HG03066 (cell line): ENCODE data around the gene PRSS21.

Experiments
- ATAC-seq: cut with Tn5 transposase; IDR thresholded peaks from one replicate; pipeline ENCODE4 v1.9.1; 2021; ENCODE audit warnings: low read depth; ENCODE audit not compliant: unreplicated experiment

The PRSS21 gene, protein sequence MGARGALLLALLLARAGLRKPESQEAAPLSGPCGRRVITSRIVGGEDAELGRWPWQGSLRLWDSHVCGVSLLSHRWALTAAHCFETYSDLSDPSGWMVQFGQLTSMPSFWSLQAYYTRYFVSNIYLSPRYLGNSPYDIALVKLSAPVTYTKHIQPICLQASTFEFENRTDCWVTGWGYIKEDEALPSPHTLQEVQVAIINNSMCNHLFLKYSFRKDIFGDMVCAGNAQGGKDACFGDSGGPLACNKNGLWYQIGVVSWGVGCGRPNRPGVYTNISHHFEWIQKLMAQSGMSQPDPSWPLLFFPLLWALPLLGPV

GRCh38 chr16:2816751-2817339, at the start of gene PRSS21:
TSS of gene PRSS21 (plus strand) at chr16:2817237. CDS start at chr16:2817269, 32 bp downstream.
- ATAC-seq = no peak

DNA sequence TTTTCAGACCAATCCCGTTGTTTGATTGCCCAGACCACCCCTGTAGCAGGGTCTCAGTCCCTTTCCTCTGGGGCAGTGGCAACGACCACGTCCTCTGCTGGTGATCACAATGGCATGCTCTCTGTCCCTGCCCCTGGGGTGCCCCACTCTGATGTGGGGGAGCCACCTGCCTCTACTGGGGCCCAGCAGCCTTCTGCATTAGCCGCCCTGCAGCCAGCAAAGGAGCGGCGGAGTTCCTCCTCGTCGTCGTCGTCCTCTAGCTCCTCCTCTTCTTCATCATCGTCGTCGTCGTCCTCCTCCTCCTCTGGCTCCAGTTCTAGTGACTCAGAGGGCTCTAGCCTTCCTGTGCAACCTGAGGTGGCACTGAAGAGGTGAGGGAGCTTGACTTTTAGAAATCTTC, 49.1 kb upstream of the PRSS21 start:
- no peak for ATAC-seq

GRCh38 chr16:2768403-2769089, 48.5 kb upstream of the PRSS21 start:
- no peak for ATAC-seq

- no peak for ATAC-seq
These were observed 47.9 kb upstream of the PRSS21 start for GRCh38 chr16:2769100-2769529.

DNA sequence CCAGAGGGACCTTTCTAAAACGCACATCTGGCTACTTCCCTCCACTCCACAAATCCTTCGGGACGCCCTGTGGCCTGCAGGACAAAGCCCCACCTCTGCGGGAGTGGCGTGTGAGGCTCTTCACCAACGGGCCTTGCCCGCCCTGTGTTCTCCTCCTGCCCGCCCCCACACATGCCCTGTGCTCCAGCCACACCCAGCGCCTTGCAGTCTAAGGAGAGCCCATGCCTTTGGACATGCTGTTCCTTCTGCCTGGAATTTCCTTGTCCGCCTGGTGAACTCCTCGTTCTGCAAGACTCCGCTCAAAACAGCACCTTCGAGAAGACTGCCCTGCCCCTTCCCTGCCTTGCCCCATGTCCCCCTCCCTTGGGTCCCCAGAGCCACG, 47.4 kb upstream of the PRSS21 start:
- no peak for ATAC-seq

DNA sequence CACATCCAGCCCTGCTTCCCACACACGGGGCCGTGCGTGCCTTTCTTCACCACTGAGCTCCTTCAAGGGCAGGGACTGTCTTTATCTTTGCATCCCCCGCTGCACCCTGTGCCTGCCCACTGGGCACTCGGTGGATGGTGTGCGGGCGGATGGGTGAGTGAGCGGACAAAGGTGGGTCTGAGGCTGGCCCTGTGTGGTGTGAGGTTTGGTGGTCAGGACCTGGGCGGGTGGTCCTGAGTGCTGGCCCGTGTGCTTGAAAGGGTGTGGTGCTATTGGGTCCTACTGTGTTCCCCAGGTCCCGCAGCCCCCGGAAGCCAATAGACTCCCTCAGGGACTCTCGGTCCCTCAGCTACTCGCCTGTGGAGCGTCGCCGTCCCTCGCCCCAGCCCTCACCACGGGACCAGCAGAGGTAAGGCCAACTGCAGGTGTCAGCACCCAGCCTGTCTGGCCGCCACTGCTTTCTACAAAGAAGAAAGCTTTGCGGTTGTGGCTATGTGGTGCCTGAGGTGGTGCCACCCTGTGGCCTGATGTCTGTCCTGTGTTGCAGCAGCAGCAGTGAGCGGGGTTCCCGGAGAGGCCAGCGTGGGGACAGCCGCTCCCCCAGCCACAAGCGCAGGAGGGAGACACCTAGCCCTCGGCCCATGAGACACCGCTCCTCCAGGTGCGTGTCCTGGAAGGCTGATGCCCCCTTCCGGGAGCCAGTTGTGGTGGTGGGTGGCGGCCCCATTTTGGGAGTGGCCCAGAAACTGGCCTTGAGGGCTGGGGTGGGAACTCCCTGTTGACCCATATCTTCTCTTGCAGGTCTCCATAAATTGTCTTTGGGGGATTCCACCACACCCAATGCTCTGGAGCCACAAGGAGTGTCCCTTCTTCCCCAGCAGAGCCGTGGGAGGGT, 46.7 kb upstream of the PRSS21 start:
- no peak for ATAC-seq

DNA sequence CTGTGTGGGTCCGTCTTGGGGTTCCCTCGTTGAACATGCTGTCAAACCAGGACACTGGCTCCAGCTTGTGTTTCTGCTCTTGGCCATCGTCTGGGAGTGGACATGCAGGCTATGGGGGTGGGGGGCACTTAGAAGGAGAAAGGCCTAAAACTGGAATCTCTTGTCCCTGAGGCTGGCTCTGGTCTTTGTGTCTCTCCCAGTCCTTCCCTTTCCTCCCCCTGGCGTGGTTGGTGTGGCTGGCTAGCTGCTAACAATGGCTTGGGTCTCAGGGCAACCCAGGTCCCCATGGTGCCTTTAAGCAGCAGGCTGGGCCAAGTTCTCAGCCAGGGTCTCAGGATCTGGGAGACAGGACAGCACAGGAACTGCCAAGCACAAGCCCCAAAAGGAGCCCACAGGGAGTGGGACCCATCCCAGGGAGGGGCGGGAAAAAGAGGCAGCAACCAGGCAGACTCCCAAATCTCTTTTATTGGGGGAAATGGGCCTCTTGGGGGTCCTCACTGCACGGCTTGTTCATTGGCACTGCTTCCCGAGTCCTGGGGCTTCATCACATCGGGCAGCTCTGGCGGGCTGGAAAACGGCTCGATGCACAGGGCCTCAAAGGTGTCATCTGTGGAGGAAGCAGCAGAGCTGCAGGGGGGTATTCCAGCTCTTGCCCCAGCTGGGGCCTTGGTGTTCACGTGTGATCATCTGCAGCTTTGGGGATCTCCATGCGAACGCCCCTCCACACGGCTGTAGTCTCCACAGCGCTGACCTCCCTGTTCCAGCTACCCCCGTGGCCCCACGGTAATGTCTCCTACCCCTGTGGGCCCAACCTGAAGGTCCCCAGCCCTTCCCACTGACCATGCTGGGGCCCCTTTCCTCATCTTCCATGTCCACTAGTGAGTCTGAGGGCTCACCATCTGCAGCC, 45.3 kb upstream of the PRSS21 start:
- no peak for ATAC-seq

- no peak for ATAC-seq
These were observed 43.7 kb upstream of the PRSS21 start for GRCh38 chr16:2773188-2773968.

GRCh38 chr16:2774161-2774891, 42.7 kb upstream of the PRSS21 start:
- ATAC-seq = no peak

- no peak for ATAC-seq
These were observed 41.8 kb upstream of the PRSS21 start for GRCh38 chr16:2775131-2775716.

DNA sequence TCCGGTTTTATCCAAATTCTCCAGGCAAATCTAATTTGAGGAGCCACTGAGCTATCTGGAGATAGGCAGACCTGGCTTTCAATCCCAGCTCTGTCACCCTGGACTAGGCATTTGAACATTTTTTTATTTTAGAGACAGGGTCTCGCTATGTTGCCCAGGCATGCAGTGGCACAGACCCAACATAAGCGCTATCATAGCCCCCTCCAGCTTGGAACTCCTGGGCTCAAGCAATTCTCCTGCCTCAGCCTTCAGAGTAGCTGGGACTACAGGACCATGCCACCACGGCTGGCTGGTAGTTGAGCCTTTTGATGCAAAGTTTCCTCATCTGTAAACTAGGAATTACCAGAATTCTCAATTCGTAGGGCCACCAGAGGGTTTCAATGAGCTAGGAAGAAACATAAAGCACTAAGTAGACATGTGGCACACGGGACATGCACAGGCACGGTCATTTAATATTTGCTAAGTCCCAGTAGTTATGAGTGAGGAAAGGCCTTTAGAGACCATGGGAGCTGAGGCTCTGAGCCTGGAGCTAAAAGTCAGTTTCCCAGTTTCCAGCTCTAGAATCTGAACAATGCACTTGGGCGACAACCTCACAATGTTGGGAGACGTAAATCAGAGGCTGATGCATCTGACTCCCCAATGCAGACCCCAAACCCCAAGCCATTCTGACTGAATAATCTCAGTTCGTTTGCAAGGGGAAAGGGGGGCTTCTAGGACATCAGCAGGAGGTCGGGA, 41.1 kb upstream of the PRSS21 start:
- ATAC-seq = no peak

GRCh38 chr16:2776500-2777139, 40.4 kb upstream of the PRSS21 start:
- ATAC-seq = peak; percentile 33

DNA sequence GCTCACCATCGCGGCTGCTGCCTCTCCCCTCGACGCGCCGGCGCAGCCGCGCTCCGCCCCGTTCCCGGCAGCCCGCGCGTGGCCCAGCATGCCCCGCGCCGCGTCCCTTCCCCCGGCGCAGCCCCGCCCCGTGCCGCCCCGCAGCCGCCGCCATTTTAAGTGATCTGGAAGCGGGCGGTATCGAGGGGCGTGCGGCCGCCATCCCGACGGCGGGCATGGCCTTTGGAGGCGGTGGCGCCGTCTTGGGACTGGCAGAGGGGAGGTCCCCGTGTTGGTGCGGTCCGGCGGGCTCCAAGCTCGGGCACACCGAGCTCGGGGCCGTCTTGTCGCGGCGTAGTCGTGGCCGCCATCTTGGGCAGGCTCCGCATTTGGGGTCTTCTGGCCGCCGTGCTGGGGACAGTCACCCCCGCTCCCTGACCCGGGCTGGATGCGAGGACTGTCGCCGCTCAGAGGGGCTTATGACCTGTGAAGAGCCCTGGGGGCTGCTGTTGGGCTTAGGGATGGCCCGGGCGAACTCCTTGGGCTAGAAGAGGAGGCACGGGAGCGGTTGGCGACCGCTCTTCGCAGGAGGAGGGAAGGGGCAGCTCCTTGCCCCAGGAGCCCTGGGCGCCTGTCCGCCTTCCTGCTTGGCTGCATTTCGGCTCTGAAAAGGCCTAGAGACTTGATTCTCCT, 39.7 kb upstream of the PRSS21 start, which contains the start of gene ELOB:
Gene ELOB, minus strand, starts transcription at position 50 of the 672 bp plus-strand sequence. Its CDS starts 41 bp downstream, at position 9.
- ATAC-seq = peak; percentile 73

- ATAC-seq = no peak
These were observed 39.0 kb upstream of the PRSS21 start for GRCh38 chr16:2777903-2778629.

GRCh38 chr16:2778630-2778958, 38.4 kb upstream of the PRSS21 start:
- ATAC-seq = no peak
